Panc1 (cell line): ENCODE data around the gene PRKCZ.

Experiments used
- POLR2AphosphoS5 ChIP-seq: IDR thresholded peaks from 2 replicates; pipeline ENCODE4 v1.6.1; 2012; ENCODE audit warnings: mild to moderate bottlenecking, low read depth, low read length, moderate library complexity
- TCF7L2 ChIP-seq: IDR thresholded peaks from 2 replicates; pipeline ENCODE4 v1.6.1; 2011; ENCODE audit warnings: mild to moderate bottlenecking, low read depth, low read length, inconsistent platforms
- TF ChIP-seq, protein P1 (sequence below): fragments of 450-650 bp; IDR thresholded peaks from 2 replicates; pipeline ENCODE4 v1.5.1; 2017; ENCODE audit warnings: mild to moderate bottlenecking
- TF ChIP-seq, protein P2 (sequence below), 2 experiments: IDR thresholded peaks; 2 replicates each; pipeline ENCODE4 v1.6.1; 2011 to 2012; ENCODE audit warnings: low read depth in 2 of 2, control low read depth in 1 of 2, low read length in 1 of 2, mild to moderate bottlenecking in 1 of 2, moderate library complexity in 1 of 2; ENCODE audit not compliant: insufficient read depth in 1 of 2

GRCh38 chr1:2073382-2074230, 23.4 kb downstream of the PRKCZ start:
- TF ChIP-seq, protein P1, sequence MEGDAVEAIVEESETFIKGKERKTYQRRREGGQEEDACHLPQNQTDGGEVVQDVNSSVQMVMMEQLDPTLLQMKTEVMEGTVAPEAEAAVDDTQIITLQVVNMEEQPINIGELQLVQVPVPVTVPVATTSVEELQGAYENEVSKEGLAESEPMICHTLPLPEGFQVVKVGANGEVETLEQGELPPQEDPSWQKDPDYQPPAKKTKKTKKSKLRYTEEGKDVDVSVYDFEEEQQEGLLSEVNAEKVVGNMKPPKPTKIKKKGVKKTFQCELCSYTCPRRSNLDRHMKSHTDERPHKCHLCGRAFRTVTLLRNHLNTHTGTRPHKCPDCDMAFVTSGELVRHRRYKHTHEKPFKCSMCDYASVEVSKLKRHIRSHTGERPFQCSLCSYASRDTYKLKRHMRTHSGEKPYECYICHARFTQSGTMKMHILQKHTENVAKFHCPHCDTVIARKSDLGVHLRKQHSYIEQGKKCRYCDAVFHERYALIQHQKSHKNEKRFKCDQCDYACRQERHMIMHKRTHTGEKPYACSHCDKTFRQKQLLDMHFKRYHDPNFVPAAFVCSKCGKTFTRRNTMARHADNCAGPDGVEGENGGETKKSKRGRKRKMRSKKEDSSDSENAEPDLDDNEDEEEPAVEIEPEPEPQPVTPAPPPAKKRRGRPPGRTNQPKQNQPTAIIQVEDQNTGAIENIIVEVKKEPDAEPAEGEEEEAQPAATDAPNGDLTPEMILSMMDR: no peak
- no peak for TF ChIP-seq POLR2AphosphoS5
- TF ChIP-seq, protein P2, sequence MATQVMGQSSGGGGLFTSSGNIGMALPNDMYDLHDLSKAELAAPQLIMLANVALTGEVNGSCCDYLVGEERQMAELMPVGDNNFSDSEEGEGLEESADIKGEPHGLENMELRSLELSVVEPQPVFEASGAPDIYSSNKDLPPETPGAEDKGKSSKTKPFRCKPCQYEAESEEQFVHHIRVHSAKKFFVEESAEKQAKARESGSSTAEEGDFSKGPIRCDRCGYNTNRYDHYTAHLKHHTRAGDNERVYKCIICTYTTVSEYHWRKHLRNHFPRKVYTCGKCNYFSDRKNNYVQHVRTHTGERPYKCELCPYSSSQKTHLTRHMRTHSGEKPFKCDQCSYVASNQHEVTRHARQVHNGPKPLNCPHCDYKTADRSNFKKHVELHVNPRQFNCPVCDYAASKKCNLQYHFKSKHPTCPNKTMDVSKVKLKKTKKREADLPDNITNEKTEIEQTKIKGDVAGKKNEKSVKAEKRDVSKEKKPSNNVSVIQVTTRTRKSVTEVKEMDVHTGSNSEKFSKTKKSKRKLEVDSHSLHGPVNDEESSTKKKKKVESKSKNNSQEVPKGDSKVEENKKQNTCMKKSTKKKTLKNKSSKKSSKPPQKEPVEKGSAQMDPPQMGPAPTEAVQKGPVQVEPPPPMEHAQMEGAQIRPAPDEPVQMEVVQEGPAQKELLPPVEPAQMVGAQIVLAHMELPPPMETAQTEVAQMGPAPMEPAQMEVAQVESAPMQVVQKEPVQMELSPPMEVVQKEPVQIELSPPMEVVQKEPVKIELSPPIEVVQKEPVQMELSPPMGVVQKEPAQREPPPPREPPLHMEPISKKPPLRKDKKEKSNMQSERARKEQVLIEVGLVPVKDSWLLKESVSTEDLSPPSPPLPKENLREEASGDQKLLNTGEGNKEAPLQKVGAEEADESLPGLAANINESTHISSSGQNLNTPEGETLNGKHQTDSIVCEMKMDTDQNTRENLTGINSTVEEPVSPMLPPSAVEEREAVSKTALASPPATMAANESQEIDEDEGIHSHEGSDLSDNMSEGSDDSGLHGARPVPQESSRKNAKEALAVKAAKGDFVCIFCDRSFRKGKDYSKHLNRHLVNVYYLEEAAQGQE (IDR thresholded peaks at IDR 0.05; ENCODE audit: insufficient read depth in 1 of 2, low read depth in 2 of 2, low read length in 1 of 2): no peak
- no peak for TF ChIP-seq TCF7L2
